OCI-LY7 (cell line): ENCODE data around the gene ADRA1B.
"Not testable (repeated sequence)": the region's sequence is repeated elsewhere in the genome, so short reads cannot be mapped to it uniquely, and the experiment has no call there.

ENCODE experiments used
- CTCF ChIP-seq: fragments of 200-600 bp; sonication (generic); conservative IDR thresholded peaks from 2 replicates; pipeline ENCODE4 v1.5.1; 2014; ENCODE audit warnings: mild to moderate bottlenecking, antibody characterized with exemption, low read length, moderate library complexity, mixed read lengths
- EZH2phosphoT487 ChIP-seq: fragments of 200-600 bp; sonication (generic); IDR thresholded peaks from 2 replicates; pipeline ENCODE4 v1.6.1; 2018; ENCODE audit warnings: low read depth, borderline replicate concordance, mild to moderate bottlenecking, mixed run types, antibody characterized with exemption, low read length, moderate library complexity, mixed read lengths

- not testable (repeated sequence) for TF ChIP-seq CTCF, EZH2phosphoT487
Measured at GRCh38 chr5:160008529-160008876, 92.2 kb downstream of the ADRA1B start.
